GM04503 (cell line): Measurements from ENCODE around the gene RAB6B.
A peak's percentile ranks its signal among the peaks of the same experiment; 100 is the strongest.

ENCODE experiments used
- DNase-seq: peaks from one replicate; pipeline ENCODE4 v3.0.0-alpha.2; 2012; ENCODE audit warnings: low read depth

Gene RAB6B

GRCh38 chr3:133895208-133896001, at the start of gene RAB6B:
RAB6B (minus strand) TSS chr3:133895882; CDS start chr3:133895466, 416 bp downstream.
- DNase-seq: no peak

GRCh38 chr3:133944641-133945380, 49.1 kb upstream of the RAB6B start:
- DNase-seq: no peak

- DNase-seq: no peak
Measured at GRCh38 chr3:133944181-133944580, 48.5 kb upstream of the RAB6B start.

GRCh38 chr3:133943639-133944141, 48.0 kb upstream of the RAB6B start:
- DNase-seq: no peak

- no peak for DNase-seq
Measured at GRCh38 chr3:133943031-133943535, 47.4 kb upstream of the RAB6B start.

- no peak for DNase-seq
Measured at GRCh38 chr3:133941415-133941821, 45.7 kb upstream of the RAB6B start.

GRCh38 chr3:133940536-133940935, 44.9 kb upstream of the RAB6B start:
- no peak for DNase-seq

- DNase-seq: no peak
Measured at GRCh38 chr3:133939463-133939835, 43.8 kb upstream of the RAB6B start.

- no peak for DNase-seq
Measured at GRCh38 chr3:133938770-133939462, 43.2 kb upstream of the RAB6B start.

- DNase-seq: peak; percentile 85
Measured at GRCh38 chr3:133937756-133938601, 42.3 kb upstream of the RAB6B start.

GRCh38 chr3:133937061-133937686, 41.5 kb upstream of the RAB6B start:
- no peak for DNase-seq

GRCh38 chr3:133935843-133936769, 40.4 kb upstream of the RAB6B start:
- no peak for DNase-seq

- DNase-seq: no peak
Measured at GRCh38 chr3:133934996-133935842, 39.5 kb upstream of the RAB6B start.

- DNase-seq: no peak
Measured at GRCh38 chr3:133934073-133934970, 38.6 kb upstream of the RAB6B start.

GRCh38 chr3:133933097-133934024, 37.7 kb upstream of the RAB6B start:
- no peak for DNase-seq

GRCh38 chr3:133932009-133932408, 36.3 kb upstream of the RAB6B start:
- DNase-seq: no peak

GRCh38 chr3:133931084-133931483, 35.4 kb upstream of the RAB6B start:
- no peak for DNase-seq
